Coronary artery (tissue), 2 donors: Measurements from ENCODE around the gene LANCL1.

Source experiments
- DNase-seq: peaks from one replicate; pipeline ENCODE4 v3.0.0-alpha.2; 2017; ENCODE audit warnings: low spot score
- H3K27ac ChIP-seq, 2 donors: fragments of 200-600 bp; sonication (generic); one replicate each; pipeline ENCODE4 v1.5.1; 2016 to 2019
- H3K4me3 ChIP-seq: fragments of 200-600 bp; sonication (generic); 2 replicates; pipeline ENCODE4 v1.5.1; 2016; ENCODE audit warnings: mild to moderate bottlenecking, moderate library complexity
- CTCF ChIP-seq: fragments of 200-600 bp; sonication (generic); IDR thresholded peaks from one replicate; pipeline ENCODE4 v1.5.1; 2019; ENCODE audit warnings: antibody characterized with exemption

LANCL1 gene

DNA sequence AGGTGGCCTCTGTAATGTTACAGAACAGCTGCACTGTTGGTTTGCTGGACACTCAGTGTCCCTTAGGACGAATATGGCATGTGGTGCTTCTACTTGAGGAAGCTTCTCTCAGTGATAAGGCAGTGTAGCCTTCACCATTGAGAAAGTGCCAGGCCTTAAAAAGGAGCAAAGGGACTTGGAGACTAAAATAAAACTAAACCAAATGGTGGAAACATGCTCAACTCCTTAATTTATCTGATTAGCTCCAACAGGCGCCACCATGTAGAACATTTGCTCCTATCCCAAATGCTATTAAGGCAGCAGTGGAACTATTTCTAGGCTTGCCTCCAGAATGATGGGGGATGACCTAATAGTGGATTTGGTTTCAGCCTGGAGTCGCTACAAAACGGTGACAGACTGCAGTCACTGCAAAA, 84.1 kb downstream of the LANCL1 start:
- TF ChIP-seq CTCF: no peak
- no peak for DNase-seq
- Histone ChIP-seq H3K4me3 (no peak overlapping the region), H3K27ac (no peak overlapping the region)

DNA sequence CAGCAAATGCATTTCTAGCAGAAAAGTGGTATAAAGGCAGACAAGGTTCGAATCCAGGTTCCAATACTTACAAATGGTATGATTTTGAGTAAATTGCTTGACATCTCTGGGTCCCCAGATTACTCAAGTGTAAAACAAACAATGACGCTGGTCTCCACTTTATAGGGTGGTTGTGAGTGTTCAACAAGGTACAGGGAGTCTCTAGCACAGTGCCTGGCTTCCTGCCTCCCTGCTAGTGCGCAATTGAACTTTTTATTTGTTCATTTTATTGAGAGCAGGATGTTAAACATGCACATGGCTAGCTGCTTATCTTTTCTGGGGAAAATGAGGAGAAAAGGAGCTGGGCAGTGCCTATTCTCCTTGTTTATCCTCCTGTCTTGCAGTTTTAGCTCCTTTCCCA, 86.7 kb downstream of the LANCL1 start:
- Histone ChIP-seq H3K4me3 (no peak overlapping the region), H3K27ac (no peak overlapping the region)
- DNase-seq: no peak
- TF ChIP-seq CTCF: no peak

GRCh38 chr2:210388148-210388547, 88.4 kb downstream of the LANCL1 start:
- H3K27ac ChIP-seq: no peak overlapping the region
- TF ChIP-seq CTCF: no peak
- no peak overlapping the region for H3K4me3 ChIP-seq
- DNase-seq: no peak

- DNase-seq: no peak
- Histone ChIP-seq H3K4me3 (no peak overlapping the region), H3K27ac (no peak overlapping the region)
- no peak for TF ChIP-seq CTCF
Measured at GRCh38 chr2:210387074-210387473, 89.5 kb downstream of the LANCL1 start.
